CD4-positive, alpha-beta memory T cell (primary cell): Measurements from ENCODE around the gene PHLDB1. TPM values are rescaled to one million over a fixed set of nuclear protein-coding genes. Genes with fewer than 3 reads are reported as not detected.

Experiments used
- CTCF ChIA-PET: fragments of 350-600 bp; sonication (Branson Sonifier 250); formaldehyde crosslinking; loops from one replicate; lab custom pipeline; 2021; ENCODE audit warnings: inconsistent platforms; ENCODE audit not compliant: partially characterized antibody; lab: Charles Lee
- POLR2A ChIA-PET: fragments of 350-600 bp; sonication (Branson Sonifier 250); formaldehyde crosslinking; loops from one replicate; lab custom pipeline; 2021; ENCODE audit not compliant: partially characterized antibody; lab: Charles Lee
- DNase-seq, 5 donors: peaks; one replicate each; pipeline versions ENCODE4 v3.0.0 to v3.0.0-alpha.2; 2020 to 2022; ENCODE audit warnings: mixed read lengths in 1 of 5
- H3K27ac ChIP-seq: one replicate; pipeline ENCODE4 v1.7.0; 2013; ENCODE audit warnings: low read depth, low read length
- H3K27me3 ChIP-seq: 2 replicates; pipeline ENCODE4 v1.7.0; 2013; ENCODE audit warnings: mild to moderate bottlenecking, low read length, moderate library complexity; ENCODE audit not compliant: insufficient read depth
- H3K36me3 ChIP-seq: 2 replicates; pipeline ENCODE4 v1.7.0; 2013; ENCODE audit warnings: mild to moderate bottlenecking, low read length, moderate library complexity; ENCODE audit not compliant: insufficient read depth
- H3K4me1 ChIP-seq: 2 replicates; pipeline ENCODE4 v1.7.0; 2013; ENCODE audit warnings: mild to moderate bottlenecking, low read length, moderate library complexity; ENCODE audit not compliant: insufficient read depth
- H3K4me3 ChIP-seq, 2 donors: one replicate each; pipeline ENCODE4 v1.7.0; 2013; ENCODE audit warnings: low read length in 2 of 2, mild to moderate bottlenecking in 1 of 2
- H3K9me3 ChIP-seq, 2 donors: one replicate each; pipeline ENCODE4 v1.7.0; 2013; ENCODE audit warnings: low read length in 2 of 2, control low read depth in 1 of 2; ENCODE audit not compliant: control insufficient read depth in 1 of 2
- H3K27ac Mint-ChIP-seq, 7 donors: one replicate each; pipeline ENCODE4 v1.8.0; 2020 to 2021; ENCODE audit warnings: mixed read lengths in 7 of 7, mild to moderate bottlenecking in 6 of 7, inconsistent platforms in 3 of 7, moderate library complexity in 3 of 7
- H3K27me3 Mint-ChIP-seq, 2 donors: one replicate each; pipeline ENCODE4 v1.8.0; 2020 to 2021; ENCODE audit warnings: mixed read lengths in 2 of 2
- H3K36me3 Mint-ChIP-seq, 2 donors: one replicate each; pipeline ENCODE4 v1.8.0; 2020 to 2021; ENCODE audit warnings: mixed read lengths in 2 of 2, inconsistent platforms in 1 of 2, mild to moderate bottlenecking in 1 of 2
- H3K4me1 Mint-ChIP-seq, 4 donors: one replicate each; pipeline ENCODE4 v1.8.0; 2020 to 2021; ENCODE audit warnings: mixed read lengths in 4 of 4, mild to moderate bottlenecking in 1 of 4
- H3K4me3 Mint-ChIP-seq, 8 donors: one replicate each; pipeline ENCODE4 v1.8.0; 2020 to 2021; ENCODE audit warnings: mixed read lengths in 8 of 8, mild to moderate bottlenecking in 7 of 8, moderate library complexity in 6 of 8, inconsistent platforms in 3 of 8
- H3K9me3 Mint-ChIP-seq, 8 donors: one replicate each; pipeline ENCODE4 v1.8.0; 2020 to 2021; ENCODE audit warnings: mixed read lengths in 8 of 8, mild to moderate bottlenecking in 5 of 8, inconsistent platforms in 3 of 8, moderate library complexity in 1 of 8
- intact Hi-C: fragments of 100-400 bp; cut with micrococcal nuclease; formaldehyde crosslinking; loops from one replicate; pipeline ENCODE4 v1.15.1; 2023
- polyA plus RNA-seq, 2 donors: library from polyadenylated mRNA; unstranded; fragments of 300-500 nt; fragmentation: Illumina TruSeq; gene quantifications; one replicate each; pipeline ENCODE4 v1.2.3, GENCODE V29; 2021
- total RNA-seq, 2 experiments: library from RNA; stranded (reverse); gene quantifications; one replicate each; pipeline ENCODE4 v1.2.3, GENCODE V29; 2021

The PHLDB1 gene
- total and polyA plus RNA-seq, 4 experiments from 2014 or later, result 0.34 to 3.9 (median 2.1) TPM

DNA sequence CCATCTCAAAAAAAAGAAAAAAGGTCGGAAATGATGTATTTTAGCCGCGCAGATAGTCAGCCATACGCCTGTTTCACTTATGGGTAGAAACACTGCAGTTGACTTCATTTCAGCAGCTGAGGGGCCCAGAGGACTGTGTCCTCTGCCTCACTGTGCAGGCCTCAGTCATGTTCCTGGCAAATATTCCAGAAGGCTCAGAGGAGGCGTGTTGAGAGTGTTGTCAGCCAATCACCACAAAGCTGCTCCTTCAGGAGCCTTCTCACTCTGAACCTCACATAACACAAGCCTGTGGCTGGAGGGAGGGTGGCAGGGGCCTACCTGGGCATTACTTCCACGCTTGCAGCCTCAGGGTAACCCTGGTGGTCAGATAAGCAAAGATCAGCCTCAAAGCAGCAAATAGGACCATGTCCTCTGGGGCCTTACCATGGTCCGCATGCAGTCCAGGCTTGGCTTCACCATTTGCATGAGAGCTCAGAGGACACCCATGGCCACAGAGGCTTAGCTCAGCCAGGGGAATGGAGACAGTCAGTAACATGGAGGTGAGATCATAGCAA is 89.3 kb downstream of the PHLDB1 start:
- no peaks in the 10 kb centered on the region for H3K27me3 ChIP-seq
- H3K4me1 Mint-ChIP-seq, result peaks cover 44 to 86% (median 60%) of the 10 kb centered on the region in 4 donors
- no peaks in the 10 kb centered on the region for H3K36me3 ChIP-seq
- no peaks in the 10 kb centered on the region for H3K27me3 Mint-ChIP-seq
- POLR2A ChIA-PET, result interaction anchor here (0.6 to 8.7 kb wide), 8 partner anchors 9 to 226 kb away, joined by 3 to 98 read pairs (median 4); partner anchors contain the start of gene DDX6
- peaks cover 0 to 3% of the 10 kb centered on the region in 2 donors for H3K36me3 Mint-ChIP-seq
- intact Hi-C loops, result no loop called here
- H3K9me3 ChIP-seq, result no peaks in the 10 kb centered on the region
- no peak for DNase-seq
- peaks cover 0 to 9% (median 4%) of the 10 kb centered on the region in 8 donors for H3K9me3 Mint-ChIP-seq
- peak overlapping the region in 1 of 8 donors; percentile 20 for H3K4me3 Mint-ChIP-seq
- no peak overlapping the region for H3K27ac ChIP-seq
- CTCF ChIA-PET, result interaction anchor here (0.7 kb wide), 1 partner anchor 96 kb away, joined by 3 read pairs; no protein-coding TSS in a partner anchor
- H3K4me3 ChIP-seq, result no peak overlapping the region
- peak overlapping the region in 6 of 7 donors; percentile 30 to 91 (median 76) for H3K27ac Mint-ChIP-seq
- H3K4me1 ChIP-seq, result peaks cover 91% of the 10 kb centered on the region

DNA sequence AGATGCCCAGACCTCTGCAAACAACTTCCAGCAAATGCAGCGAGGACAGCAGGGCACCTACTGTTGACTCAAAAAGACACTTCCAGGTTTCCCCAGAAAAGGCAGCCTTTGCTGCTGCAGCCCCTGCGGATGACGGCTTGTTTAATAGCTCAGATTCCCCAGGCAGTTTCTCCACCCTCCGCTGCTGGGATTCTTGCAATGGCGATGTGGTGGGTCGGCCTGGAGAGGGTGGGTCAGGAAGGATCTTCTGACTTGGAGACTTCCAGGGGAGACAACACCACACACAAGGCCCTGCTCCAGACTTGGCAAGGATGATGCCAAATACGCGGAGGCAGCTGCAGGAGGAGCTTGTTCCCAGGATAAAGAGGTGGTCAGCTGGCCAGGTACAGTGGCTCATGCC is 89.9 kb downstream of the PHLDB1 start:
- H3K27ac Mint-ChIP-seq, result peak overlapping the region in 6 of 7 donors; percentile 29 to 91 (median 76)
- H3K36me3 Mint-ChIP-seq, result peaks cover 0 to 3% of the 10 kb centered on the region in 2 donors
- intact Hi-C loops, result no loop called here
- Histone ChIP-seq H3K36me3 (no peaks in the 10 kb centered on the region), H3K4me1 (peaks cover 85% of the 10 kb centered on the region), H3K9me3 (no peaks in the 10 kb centered on the region), H3K27me3 (no peaks in the 10 kb centered on the region), H3K27ac (no peak overlapping the region), H3K4me3 (no peak overlapping the region)
- POLR2A ChIA-PET, result interaction anchor here (0.6 to 8.7 kb wide), 5 partner anchors 8 to 217 kb away, joined by 3 to 98 read pairs (median 3); partner anchors contain the start of gene DDX6
- peak overlapping the region in 1 of 8 donors; percentile 20 for H3K4me3 Mint-ChIP-seq
- peaks cover 0 to 9% (median 4%) of the 10 kb centered on the region in 8 donors for H3K9me3 Mint-ChIP-seq
- DNase-seq, result no peak
- H3K4me1 Mint-ChIP-seq, result peaks cover 38 to 80% (median 54%) of the 10 kb centered on the region in 4 donors
- CTCF ChIA-PET, result interaction anchor here (0.7 kb wide), 1 partner anchor 95 kb away, joined by 3 read pairs; no protein-coding TSS in a partner anchor
- no peaks in the 10 kb centered on the region for H3K27me3 Mint-ChIP-seq

- H3K9me3 Mint-ChIP-seq, result peaks cover 0 to 8% (median 4%) of the 10 kb centered on the region in 8 donors
- peaks cover 33 to 73% (median 49%) of the 10 kb centered on the region in 4 donors for H3K4me1 Mint-ChIP-seq
- no peaks in the 10 kb centered on the region for H3K36me3 ChIP-seq
- DNase-seq, result peak; percentile 82 to 89 (median 86)
- ChIA-PET POLR2A (interaction anchor here (0.8 to 8.0 kb wide), 14 partner anchors 8 to 298 kb away, joined by 3 to 98 read pairs (median 5); partner anchors contain the start of genes BCL9L, CENATAC and DDX6), CTCF (interaction anchor here (0.6 to 3.1 kb wide), 4 partner anchors 10 to 91 kb away, joined by 3 to 22 read pairs (median 5); partner anchors contain the start of gene DDX6)
- peak overlapping the region; percentile 83 to 99 (median 98) for H3K27ac Mint-ChIP-seq
- peak overlapping the region in 7 of 8 donors; percentile 51 to 86 (median 73) for H3K4me3 Mint-ChIP-seq
- H3K4me3 ChIP-seq, result no peak overlapping the region
- H3K4me1 ChIP-seq, result peaks cover 83% of the 10 kb centered on the region
- no peaks in the 10 kb centered on the region for H3K9me3 ChIP-seq
- peak overlapping the region; percentile 40 for H3K27ac ChIP-seq
- H3K36me3 Mint-ChIP-seq, result peaks cover 0 to 3% of the 10 kb centered on the region in 2 donors
- H3K27me3 Mint-ChIP-seq, result no peaks in the 10 kb centered on the region
- intact Hi-C loops, result loop anchor here (1.0 kb wide), 1 partner anchor 9 kb away; no protein-coding TSS in a partner anchor
- no peaks in the 10 kb centered on the region for H3K27me3 ChIP-seq
Observed at GRCh38 chr11:118699506-118700220, 92.2 kb downstream of the PHLDB1 start.

DNA sequence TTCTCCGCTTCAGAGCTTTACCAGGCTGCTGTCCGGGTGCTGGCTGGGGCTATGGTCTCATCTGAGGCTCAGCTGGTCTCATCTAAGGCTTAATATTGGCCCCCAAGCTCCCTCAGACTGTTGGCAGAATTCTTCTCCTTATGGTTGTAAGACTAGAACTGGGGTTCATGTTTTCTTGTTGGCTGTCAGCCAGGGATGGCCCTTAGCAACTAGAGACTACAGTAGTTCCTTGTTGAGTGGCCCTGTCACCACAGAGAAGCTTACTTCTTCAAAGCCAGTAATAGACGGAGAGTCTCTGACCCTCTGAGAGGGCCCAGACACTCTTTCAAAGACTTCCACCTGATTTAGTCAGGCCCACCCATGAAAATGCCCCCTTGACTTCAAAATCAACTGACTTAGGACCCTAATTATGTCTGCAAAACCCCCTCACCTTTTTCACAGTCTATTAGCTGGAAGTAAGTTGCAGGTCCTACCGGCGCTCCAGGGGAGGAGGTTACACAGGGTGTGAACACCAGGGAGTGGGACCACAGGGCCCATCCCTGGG is 96.2 kb downstream of the PHLDB1 start:
- no peak overlapping the region for H3K27ac ChIP-seq
- intact Hi-C loops, result no loop called here

DNA sequence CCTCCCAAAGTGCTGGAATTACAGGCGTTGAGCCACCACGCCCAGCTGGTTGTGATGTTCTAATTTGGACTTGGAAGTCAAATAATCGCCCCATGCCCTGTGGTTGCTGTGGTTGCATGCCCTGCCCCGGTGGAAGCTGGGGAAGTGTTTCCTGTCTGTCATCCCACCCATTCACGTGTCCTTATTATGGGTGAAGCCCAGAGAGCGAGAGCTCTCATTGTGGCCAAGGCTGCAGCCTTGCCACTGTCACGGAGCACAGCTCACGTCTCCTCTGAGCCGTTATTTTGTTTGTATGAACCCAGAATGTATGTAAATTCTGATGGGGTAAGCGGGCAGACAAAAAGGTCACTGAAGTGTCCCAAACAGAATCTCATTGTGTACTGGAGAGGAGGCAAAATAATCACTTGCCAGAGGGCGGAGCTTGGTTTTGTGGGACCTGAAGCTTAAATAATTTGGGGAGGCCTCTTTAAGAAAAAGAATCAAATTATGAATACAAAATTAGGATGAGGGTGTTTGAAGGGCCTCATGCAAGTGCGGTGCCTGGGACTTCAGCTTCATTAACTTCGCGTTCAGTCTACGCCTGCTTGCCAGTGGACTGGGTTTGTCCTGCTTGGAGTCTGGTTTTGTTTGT is 97.8 kb downstream of the PHLDB1 start:
- peaks cover 50% of the 10 kb centered on the region for H3K4me1 ChIP-seq
- peaks cover 0 to 3% of the 10 kb centered on the region in 2 donors for H3K36me3 Mint-ChIP-seq

More for the DNA sequence above, 96.2 kb downstream of the PHLDB1 start:
- no peaks in the 10 kb centered on the region for H3K27me3 Mint-ChIP-seq
- Histone ChIP-seq H3K9me3 (no peaks in the 10 kb centered on the region), H3K27me3 (no peaks in the 10 kb centered on the region), H3K36me3 (no peaks in the 10 kb centered on the region), H3K4me1 (peaks cover 66% of the 10 kb centered on the region), H3K4me3 (no peak overlapping the region)
- H3K36me3 Mint-ChIP-seq, result peaks cover 0 to 3% of the 10 kb centered on the region in 2 donors
- ChIA-PET POLR2A (interaction anchor here (1.1 to 2.3 kb wide), 3 partner anchors 11 to 210 kb away, joined by 3 to 5 read pairs (median 5); no protein-coding TSS in a partner anchor), CTCF (no interaction called here)
- DNase-seq, result no peak
- peak overlapping the region; percentile 36 to 86 (median 61) for H3K27ac Mint-ChIP-seq
- peaks cover 35 to 60% (median 50%) of the 10 kb centered on the region in 4 donors for H3K4me1 Mint-ChIP-seq
- H3K9me3 Mint-ChIP-seq, result peaks cover 0 to 10% (median 4%) of the 10 kb centered on the region in 8 donors
- H3K4me3 Mint-ChIP-seq, result peak overlapping the region in 3 of 8 donors; percentile 6 to 10 (median 8)

More for the DNA sequence above, 97.8 kb downstream of the PHLDB1 start:
- peaks cover 27 to 48% (median 37%) of the 10 kb centered on the region in 4 donors for H3K4me1 Mint-ChIP-seq
- ChIA-PET POLR2A (interaction anchor here (0.9 to 2.9 kb wide), 17 partner anchors 12 to 313 kb away, joined by 3 to 72 read pairs (median 5); partner anchors contain the start of genes BCL9L, CENATAC, CXCR5 and DDX6), CTCF (interaction anchor here (1.1 to 1.7 kb wide), 7 partner anchors 10 to 224 kb away, joined by 3 to 28 read pairs (median 4); partner anchors contain the start of gene DDX6)
- H3K27me3 Mint-ChIP-seq, result no peaks in the 10 kb centered on the region
- peak; percentile 63 to 72 (median 70) for DNase-seq
- H3K4me3 ChIP-seq, result peak overlapping the region in 1 of 2 donors; percentile 29
- peaks cover 0 to 7% (median 3%) of the 10 kb centered on the region in 8 donors for H3K9me3 Mint-ChIP-seq
- no peaks in the 10 kb centered on the region for H3K36me3 ChIP-seq
- peak overlapping the region; percentile 48 to 90 (median 74) for H3K4me3 Mint-ChIP-seq
- intact Hi-C loops, result no loop called here
- peak overlapping the region; percentile 61 to 95 (median 89) for H3K27ac Mint-ChIP-seq
- H3K9me3 ChIP-seq, result no peaks in the 10 kb centered on the region
- H3K27ac ChIP-seq, result peak overlapping the region; percentile 3
- H3K27me3 ChIP-seq, result no peaks in the 10 kb centered on the region
